ENCODE data around the gene DDRGK1. TPM values are rescaled to one million over a fixed set of nuclear protein-coding genes. Genes with fewer than 3 reads are reported as not detected.

The DDRGK1 gene
- total and polyA plus RNA-seq, 2 of the 8 experiments (the other 6 are each of a cell fraction or from before 2014, with no cell fraction given), result 29.4 to 42.0 TPM

GRCh38 chr20:3221398-3222226 lies 17.1 kb upstream of the DDRGK1 start:
- H3K4me3 ChIP-seq (ENCODE audit: extremely low read depth in 1 of 4, insufficient read depth in 2 of 4, low read depth in 3 of 4, low read length in 4 of 4), result no peak overlapping the region
- peaks cover 0 to 2% (median 0%) of the 10 kb centered on the region in 4 experiments; a peak in 2 of 7 replicates for H3K4me1 ChIP-seq (replicated peaks in 1 of 4; ENCODE audit: control insufficient read depth in 3 of 4, insufficient read depth in 4 of 4, low read length in 3 of 4)
- H3K23me2 ChIP-seq (ENCODE audit: low read depth, low read length), result no peaks in the 10 kb centered on the region
- H3K4me2 ChIP-seq (ENCODE audit: insufficient read depth in 1 of 2, low read depth in 2 of 2, low read length in 2 of 2), result no peak overlapping the region
- H3K4ac ChIP-seq (replicated peaks; ENCODE audit: insufficient read length, low read depth, low read length), result no peak overlapping the region
- TF ChIP-seq SP2 (IDR thresholded peaks at IDR 0.05; ENCODE audit: low read length) (no peak), SAP30 (IDR thresholded peaks at IDR 0.05; ENCODE audit: insufficient read depth, insufficient replicate concordance, low read length) (no peak), KDM5A (IDR thresholded peaks at IDR 0.05; ENCODE audit: low read length) (no peak), CEBPB (IDR thresholded peaks at IDR 0.05; ENCODE audit: low read depth, low read length) (no peak), GTF2F1 (IDR thresholded peaks at IDR 0.05; ENCODE audit: borderline replicate concordance, low read depth, low read length) (no peak), MAFK (IDR thresholded peaks at IDR 0.05; ENCODE audit: low read depth, low read length) (no peak), RFX5 (IDR thresholded peaks at IDR 0.05; ENCODE audit: borderline replicate concordance, low read depth, low read length) (no peak), E2F6 (IDR thresholded peaks at IDR 0.05) (no peak), SIX5 (IDR thresholded peaks at IDR 0.05; ENCODE audit: low read depth, low read length) (no peak), EZH2 (IDR thresholded peaks at IDR 0.05; ENCODE audit: low read depth, low read length, severe bottlenecking) (no peak), POLR2A (IDR thresholded peaks at IDR 0.05; ENCODE audit: control extremely low read depth in 1 of 2, low read depth in 2 of 2, low read length in 2 of 2) (no peak)
- ChIA-PET POLR2A (ENCODE audit: partially characterized antibody) (interaction anchor here (1.1 to 8.7 kb wide), 4 partner anchors 8 to 27 kb away, joined by 3 to 46 read pairs (median 5); no protein-coding TSS in a partner anchor), CTCF (ENCODE audit: partially characterized antibody) (interaction anchor here (0.6 to 9.5 kb wide), 7 partner anchors 30 to 117 kb away, joined by 3 to 158 read pairs (median 7); no protein-coding TSS in a partner anchor)
- no peak overlapping the region for H3K56ac ChIP-seq (replicated peaks; ENCODE audit: insufficient read length, low read depth, low read length)
- H3K23ac ChIP-seq (ENCODE audit: insufficient read length), result no peak overlapping the region
- H2BK20ac ChIP-seq (ENCODE audit: low read length), result no peak overlapping the region
- H4K91ac ChIP-seq (replicated peaks; ENCODE audit: insufficient read length, low read length), result no peak overlapping the region
- no peak overlapping the region for H3K14ac ChIP-seq (ENCODE audit: insufficient read length)
- no peaks in the 10 kb centered on the region for H3K79me1 ChIP-seq (ENCODE audit: low read depth, low read length)
- no peak overlapping the region for H2BK12ac ChIP-seq (ENCODE audit: low read depth, low read length)
- WGBS, 2 experiments (ENCODE audit: extremely low coverage in 1 of 2, insufficient coverage in 1 of 2, insufficient read length in 1 of 2, insufficient replicate concordance in 2 of 2, low coverage in 1 of 2, low lambda C conversion rate in 2 of 2, missing lambda C conversion rate in 1 of 2), result 84% methylated on average over 17 of the region's 18 CpGs; no CpG with 5 or more reads in 1 of the 2 experiments
- no peak overlapping the region for H2AK5ac ChIP-seq (ENCODE audit: low read depth, low read length)
- H2BK15ac ChIP-seq (ENCODE audit: low read length), result no peak overlapping the region
- no peak overlapping the region for H3K27ac ChIP-seq (ENCODE audit: low read depth, low read length)
- H3K79me2 ChIP-seq (ENCODE audit: control insufficient read depth in 1 of 2, insufficient read depth in 2 of 2, low read length in 2 of 2), result no peaks in the 10 kb centered on the region
- H3K27me3 ChIP-seq (replicated peaks in 1 of 4; ENCODE audit: control insufficient read depth in 3 of 4, extremely low read depth in 1 of 4, insufficient read depth in 3 of 4, low read length in 3 of 4), result no peaks in the 10 kb centered on the region
- H4K5ac ChIP-seq (ENCODE audit: insufficient read length, low read depth, low read length), result no peak overlapping the region
- no peak overlapping the region; the same call in 1 of the 2 replicates for H4K8ac ChIP-seq (ENCODE audit: extremely low read depth, insufficient read depth, low read length)
- peak overlapping the region in 1 of 4 experiments; percentile 4; a peak in 1 of 7 replicates for H3K9ac ChIP-seq (replicated peaks in 1 of 4; ENCODE audit: extremely low read depth in 1 of 4, low read depth in 3 of 4, low read length in 3 of 4)
- H4K20me1 ChIP-seq (replicated peaks in 1 of 2; ENCODE audit: control insufficient read depth in 1 of 2, insufficient read depth in 2 of 2, low read length in 2 of 2), result no peaks in the 10 kb centered on the region
- no peaks in the 10 kb centered on the region for H3K9me3 ChIP-seq (ENCODE audit: insufficient read depth in 2 of 2, low read depth in 1 of 2, low read length in 1 of 2)
- no peak overlapping the region for H2AFZ ChIP-seq (ENCODE audit: low read length)
- H3K36me3 ChIP-seq (ENCODE audit: control insufficient read depth in 2 of 4, insufficient read depth in 4 of 4, low read length in 3 of 4), result peaks cover 0 to 24% (median 11%) of the 10 kb centered on the region in 4 experiments; a peak in 6 of 8 replicates
- no peak for FAIRE-seq
- H2BK120ac ChIP-seq (replicated peaks; ENCODE audit: low read depth, low read length), result no peak overlapping the region
- no peak overlapping the region for H3K18ac ChIP-seq (ENCODE audit: extremely low read depth, low read length)
- no peak for DNase-seq (ENCODE audit: low read depth in 1 of 2, low spot score in 2 of 2)
- H2BK5ac ChIP-seq (ENCODE audit: low read depth, low read length), result no peak overlapping the region
